GM20000 (cell line): ENCODE results near the gene CACHD1.

Experiments used
- DNase-seq: peaks from one replicate; pipeline ENCODE4 v3.0.0; 2012; ENCODE audit warnings: low spot score
- CTCF ChIP-seq: IDR thresholded peaks from 2 replicates; pipeline ENCODE4 v1.5.1; 2012; ENCODE audit warnings: mild to moderate bottlenecking, control low read depth; ENCODE audit errors: extremely low read depth, missing control alignments

The CACHD1 gene

GRCh38 chr1:64687725-64688327 is 217.9 kb downstream of the CACHD1 start:
- TF ChIP-seq CTCF: no peak
- no peak for DNase-seq

- DNase-seq: no peak
- no peak for TF ChIP-seq CTCF
These were observed 221.7 kb downstream of the CACHD1 start for GRCh38 chr1:64691626-64692025.

- no peak for TF ChIP-seq CTCF
- no peak for DNase-seq
These were observed 223.0 kb downstream of the CACHD1 start for GRCh38 chr1:64692911-64693310.

- no peak for TF ChIP-seq CTCF
- no peak for DNase-seq
These were observed 223.5 kb downstream of the CACHD1 start for GRCh38 chr1:64693406-64693805.

GRCh38 chr1:64696879-64697278 is 226.9 kb downstream of the CACHD1 start:
- TF ChIP-seq CTCF: no peak
- DNase-seq: no peak

- TF ChIP-seq CTCF: no peak
These were observed 229.4 kb downstream of the CACHD1 start for GRCh38 chr1:64699327-64699726.

GRCh38 chr1:64701071-64701470 is 231.1 kb downstream of the CACHD1 start:
- no peak for DNase-seq
- no peak for TF ChIP-seq CTCF

More at GRCh38 chr1:64699327-64699726, 229.4 kb downstream of the CACHD1 start:
- no peak for DNase-seq
